HL-60/S4 treated with phorbol 12-myristate 13-acetate at 8.2 ng/mL for 4 days and 3 days (cell line): ENCODE measurements around the gene SPAG4.

ENCODE experiments used
- in situ Hi-C: fragments of 300-500 bp; cut with MboI; formaldehyde crosslinking; loops from 2 replicates; pipeline ENCODE4 v1.15.0; 2022; ENCODE audit warnings: low sequenced_read_pairs

Gene SPAG4, protein sequence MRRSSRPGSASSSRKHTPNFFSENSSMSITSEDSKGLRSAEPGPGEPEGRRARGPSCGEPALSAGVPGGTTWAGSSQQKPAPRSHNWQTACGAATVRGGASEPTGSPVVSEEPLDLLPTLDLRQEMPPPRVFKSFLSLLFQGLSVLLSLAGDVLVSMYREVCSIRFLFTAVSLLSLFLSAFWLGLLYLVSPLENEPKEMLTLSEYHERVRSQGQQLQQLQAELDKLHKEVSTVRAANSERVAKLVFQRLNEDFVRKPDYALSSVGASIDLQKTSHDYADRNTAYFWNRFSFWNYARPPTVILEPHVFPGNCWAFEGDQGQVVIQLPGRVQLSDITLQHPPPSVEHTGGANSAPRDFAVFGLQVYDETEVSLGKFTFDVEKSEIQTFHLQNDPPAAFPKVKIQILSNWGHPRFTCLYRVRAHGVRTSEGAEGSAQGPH

DNA sequence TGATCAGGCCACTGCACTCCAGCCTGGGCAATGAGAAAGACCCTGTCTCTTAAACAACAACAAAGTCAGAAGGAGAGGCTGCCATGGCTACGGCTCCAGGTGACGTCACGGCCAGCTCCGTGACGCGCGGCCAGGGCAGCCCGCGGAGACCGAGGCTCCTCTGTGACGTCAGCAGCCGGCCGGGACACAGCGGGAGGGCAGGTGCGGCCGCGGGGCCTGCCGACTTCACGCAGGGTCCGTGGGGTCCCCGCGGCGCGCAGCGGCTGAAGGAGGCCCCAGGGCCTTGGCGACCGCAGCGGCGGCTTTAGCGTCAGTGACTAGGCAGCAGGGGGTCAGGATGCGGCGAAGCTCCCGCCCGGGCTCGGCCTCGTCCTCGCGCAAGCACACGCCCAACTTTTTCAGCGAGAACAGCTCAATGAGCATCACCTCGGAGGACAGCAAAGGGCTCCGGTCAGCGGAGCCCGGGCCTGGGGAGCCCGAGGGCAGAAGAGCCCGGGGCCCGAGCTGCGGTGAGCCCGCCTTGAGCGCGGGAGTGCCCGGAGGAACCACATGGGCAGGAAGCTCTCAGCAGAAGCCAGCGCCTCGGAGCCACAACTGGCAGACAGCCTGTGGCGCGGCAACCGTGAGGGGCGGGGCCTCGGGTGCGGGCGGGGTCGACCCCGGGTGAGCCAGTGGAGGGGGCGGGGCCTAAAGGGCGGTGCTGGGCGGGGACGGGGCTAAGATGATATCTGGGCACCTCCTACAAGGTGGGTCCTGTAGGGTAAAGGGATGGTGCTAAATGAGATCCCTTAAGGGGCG, at the start of gene SPAG4:
Gene SPAG4 (plus strand): TSS at position 163 of the 798 bp plus-strand sequence. CDS start 175 bp downstream, at position 338.
- in situ Hi-C loops, result no loop called here

DNA sequence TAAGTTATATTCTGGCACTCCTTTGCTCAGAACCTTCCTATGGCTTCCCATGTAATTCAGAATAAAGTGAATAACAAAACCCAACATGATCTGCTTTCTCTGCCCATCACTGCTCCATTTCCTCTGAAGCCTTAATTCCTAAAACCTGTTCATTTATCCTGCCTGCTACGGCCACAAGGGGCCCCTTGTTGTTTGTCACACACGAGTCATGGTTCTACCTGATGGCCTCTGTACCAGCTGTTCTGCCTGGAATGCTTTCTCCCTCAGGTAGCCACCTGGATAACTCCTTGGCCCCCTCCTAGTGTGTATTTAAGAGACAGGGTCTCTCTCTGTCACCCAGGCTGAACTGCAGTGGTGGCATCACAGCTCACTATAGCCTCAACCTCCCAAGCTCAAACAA, 47.0 kb upstream of the SPAG4 start:
- in situ Hi-C loops, result no loop called here

DNA sequence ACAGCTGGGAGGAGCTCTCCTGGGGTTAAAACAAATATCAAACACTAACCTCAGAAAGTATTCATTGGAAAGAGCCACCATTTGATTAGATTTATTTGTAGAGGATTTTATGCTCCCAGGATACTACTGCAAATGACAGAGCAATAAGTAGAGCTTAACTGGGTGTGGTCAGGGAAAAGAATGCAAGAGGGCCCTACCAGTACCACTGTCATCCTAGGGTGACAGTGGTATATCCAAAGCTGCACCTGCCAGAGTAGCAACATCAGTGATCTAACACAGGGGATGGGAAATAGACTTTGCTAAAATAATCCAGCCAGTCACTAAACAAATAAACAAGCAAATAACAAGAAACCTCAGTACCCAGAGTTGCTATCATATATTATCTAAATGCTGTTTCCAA, 44.1 kb upstream of the SPAG4 start:
- in situ Hi-C loops, result no loop called here

DNA sequence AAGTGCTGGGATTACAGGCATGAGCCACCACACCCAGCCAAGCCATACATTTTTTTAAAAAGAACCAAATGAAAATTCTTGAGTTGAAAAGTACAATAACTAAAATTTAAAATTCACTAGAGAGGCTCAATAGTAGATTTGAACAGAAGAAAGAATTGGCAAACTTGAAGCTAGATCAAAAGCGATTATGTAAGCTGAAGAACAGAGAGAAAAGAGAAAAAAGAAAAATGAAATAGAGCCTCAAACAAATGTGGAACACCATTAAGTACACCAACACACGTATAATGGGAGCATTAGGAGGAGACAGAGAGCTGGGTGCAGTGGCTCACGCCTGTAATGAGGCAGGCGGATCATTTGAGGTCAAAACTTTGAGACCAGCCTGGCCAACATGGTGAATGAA, 42.8 kb upstream of the SPAG4 start:
- in situ Hi-C loops, result no loop called here

DNA sequence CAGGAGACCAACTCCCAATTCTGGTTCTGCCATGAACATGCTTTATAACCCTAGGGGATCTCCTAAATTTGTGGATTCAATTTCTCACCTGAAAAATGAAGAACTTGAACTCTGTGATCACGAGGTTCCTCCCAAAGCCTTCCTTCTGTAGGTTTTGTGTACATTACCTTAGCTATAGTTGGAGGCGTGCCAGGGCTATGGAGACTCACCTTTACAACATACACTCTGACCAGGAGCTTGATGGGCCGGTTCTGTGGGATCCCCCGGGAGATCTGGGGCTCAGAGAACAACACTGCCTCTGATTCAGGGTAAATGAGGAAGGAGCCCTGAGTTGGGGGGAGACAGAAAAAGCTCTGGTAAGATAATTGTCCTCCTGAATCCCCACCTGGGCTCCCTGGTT, 39.7 kb upstream of the SPAG4 start:
- in situ Hi-C loops, result no loop called here

DNA sequence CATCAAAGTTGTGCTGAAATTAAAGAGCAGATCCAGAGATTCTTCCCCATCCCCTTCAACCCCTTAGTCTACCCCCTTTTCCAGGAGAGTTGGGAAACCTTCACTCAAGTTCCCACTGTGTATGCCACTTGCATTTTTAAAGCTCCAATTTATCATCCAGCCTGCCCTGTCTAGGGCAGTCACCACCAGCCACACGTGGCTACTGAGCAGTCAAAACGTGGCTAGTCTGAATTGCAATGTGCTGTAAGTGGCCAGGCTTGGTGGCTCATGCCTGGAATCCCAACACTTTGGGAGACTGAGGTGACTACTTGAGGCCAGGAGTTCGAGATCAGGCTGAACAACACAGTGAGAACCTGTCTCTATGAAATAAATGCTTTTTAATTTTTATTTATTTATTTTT, 38.8 kb upstream of the SPAG4 start:
- in situ Hi-C loops, result no loop called here

DNA sequence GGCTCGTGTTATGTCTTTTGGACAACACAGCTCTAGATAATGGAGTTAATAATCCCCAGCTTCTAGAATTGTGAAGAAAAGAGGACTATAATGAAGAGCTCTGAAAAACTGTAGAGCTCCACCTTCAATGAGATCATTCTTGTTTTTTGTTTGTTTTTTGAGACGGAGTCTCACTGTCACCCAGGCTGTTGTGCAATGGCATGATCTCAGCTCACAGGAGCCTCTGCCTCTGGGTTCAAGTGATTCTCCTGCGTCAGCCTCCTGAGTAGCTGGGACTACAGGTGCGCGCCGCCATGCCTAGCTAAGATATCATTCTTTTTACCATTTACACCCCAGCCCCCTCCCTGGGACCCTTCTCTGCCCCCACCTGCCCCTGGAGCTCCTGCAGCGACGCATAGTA, 37.2 kb upstream of the SPAG4 start:
- in situ Hi-C loops, result no loop called here

DNA sequence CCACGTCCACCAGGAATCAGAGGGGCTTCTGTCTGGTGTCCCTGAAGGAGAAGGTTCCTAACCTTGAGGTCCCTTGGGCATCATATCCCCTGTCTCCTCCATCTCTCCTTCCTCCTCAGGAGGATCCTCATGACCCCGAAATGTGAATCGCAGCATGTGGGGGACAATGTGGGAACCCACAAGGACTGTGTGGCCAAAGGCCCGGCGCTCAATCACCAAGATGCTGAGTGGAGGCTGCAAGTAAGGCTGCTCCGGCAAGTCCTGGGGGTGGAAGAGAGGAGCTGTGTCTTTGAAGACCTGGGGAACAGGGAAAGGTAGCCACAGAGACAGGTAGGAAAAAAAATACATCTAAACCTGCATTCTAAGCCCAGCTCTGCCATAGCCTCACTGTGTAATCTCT, 36.4 kb upstream of the SPAG4 start:
- in situ Hi-C loops, result no loop called here

DNA sequence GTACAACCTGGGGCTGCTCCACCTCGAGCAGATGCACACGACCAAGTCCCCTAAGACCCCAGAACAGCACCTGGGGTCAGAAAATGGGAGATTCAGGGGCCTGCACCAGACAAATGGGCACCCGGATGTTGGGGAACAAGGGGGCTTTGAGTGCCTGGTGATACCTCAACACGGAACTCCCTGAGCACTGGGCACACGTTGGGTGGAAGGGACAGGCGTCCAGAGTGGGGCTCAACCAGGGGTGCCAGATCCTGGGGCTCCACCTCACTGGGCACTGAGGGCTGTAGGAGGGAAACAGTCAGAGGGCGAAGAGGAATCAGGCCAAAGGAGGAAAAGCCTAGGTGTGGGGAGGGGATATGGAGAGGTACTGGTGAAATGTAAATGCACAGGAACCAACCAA, 33.5 kb upstream of the SPAG4 start:
- in situ Hi-C loops, result no loop called here

DNA sequence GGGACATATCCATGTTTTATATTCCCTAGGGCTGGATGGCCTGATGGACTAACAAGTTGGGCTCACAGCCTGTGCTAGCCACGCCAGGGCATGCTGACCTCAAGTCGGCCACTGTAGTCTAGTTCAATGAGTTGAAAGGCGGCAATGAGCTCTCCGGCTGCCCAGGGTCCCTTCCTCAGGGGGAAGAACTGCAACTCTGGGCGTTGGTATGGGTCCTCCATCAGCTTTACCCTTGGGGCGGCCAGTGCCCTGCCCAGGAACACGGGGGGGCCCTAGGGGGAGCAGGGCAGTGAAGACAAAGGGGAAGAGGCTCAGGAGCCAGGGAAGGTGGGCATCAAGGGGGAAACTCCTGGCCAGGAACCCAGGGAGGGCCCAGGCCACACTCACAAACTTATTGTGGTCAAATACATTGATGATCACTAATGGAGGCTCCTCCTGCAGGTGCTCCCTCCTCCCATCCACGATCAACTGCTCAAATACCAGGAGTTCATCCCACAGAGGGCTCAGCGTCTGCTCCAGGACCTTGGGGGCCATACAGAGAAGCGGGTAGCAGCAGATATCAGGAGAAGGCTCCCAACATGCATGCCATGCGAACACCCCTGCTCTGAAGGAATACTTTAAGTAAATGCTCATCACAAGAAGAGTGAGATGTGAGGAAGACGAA, 32.8 kb upstream of the SPAG4 start:
- in situ Hi-C loops, result no loop called here

DNA sequence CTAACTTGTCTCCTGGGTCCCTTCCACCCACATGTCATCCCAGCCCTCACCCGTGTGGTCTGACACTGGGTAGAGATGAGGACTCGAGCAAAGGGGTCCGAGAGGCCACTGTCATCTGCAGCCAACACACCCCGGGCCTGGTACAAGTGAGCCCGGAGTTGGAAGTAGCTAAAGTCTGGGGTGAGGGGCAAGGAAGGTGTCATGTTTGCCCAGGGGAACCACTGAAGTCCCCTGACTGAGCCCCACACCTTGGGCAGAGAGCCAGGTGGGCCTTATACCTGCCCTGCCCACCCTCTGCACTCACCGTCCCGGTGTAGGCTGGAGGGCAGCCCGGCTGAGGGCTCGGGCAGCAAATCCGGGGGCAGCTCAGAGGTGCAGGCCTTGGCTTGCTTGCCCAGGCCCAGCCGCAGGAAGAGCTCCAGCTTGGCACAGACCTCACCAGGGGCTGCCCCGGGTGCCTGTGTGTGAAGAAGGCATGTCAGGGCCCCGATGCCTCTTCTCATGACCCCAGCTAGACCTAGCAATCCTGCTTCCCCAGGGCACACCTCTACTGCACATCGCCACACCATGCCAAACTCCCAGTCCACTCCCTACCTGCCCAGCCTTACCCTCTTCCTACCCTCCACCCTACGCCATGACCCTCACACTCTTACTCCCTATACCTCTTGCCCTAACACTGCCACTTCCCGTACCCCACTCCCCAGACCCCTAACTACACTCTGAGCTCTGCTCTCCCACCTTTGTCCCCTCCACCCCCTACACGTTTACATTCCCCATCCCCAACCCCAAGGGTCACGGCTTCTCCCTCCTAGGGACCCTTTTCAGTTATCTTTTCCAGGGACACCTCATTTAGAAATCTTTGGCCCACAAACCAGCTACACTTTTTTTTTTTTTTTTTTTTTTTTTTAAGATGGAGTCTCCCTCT, 31.7 kb upstream of the SPAG4 start:
- in situ Hi-C loops, result no loop called here

DNA sequence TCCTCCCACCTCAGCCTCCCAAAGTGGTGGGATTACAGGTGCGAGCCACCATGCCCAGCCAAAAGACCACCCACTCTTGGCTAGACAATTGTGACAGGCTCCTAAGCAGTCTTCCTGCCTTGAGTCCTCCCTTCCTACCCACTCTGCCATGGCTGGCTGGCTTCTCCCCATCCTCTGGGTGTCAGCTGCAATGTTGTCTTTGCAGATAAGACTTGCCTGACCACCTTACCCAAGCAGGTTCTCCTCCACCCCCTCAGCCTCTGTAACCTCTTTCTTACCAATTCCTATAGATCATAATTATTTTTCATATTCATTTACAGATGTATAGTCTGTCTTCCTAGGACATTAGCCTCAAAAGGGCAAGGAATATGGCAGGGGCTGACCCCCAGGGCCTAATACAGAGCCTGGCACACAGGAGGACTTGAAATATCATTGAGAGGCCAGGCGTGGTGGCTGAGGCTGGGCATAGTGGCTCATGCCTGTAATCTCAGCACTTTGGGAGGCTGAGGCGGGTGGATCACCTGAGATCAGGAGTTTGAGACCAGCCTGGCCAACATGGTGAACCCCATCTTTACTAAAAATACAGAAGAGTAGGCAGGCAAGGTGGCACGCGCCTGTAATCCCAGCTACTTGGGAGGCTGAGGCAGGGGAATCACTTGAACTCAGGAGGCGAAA, 28.7 kb upstream of the SPAG4 start:
- in situ Hi-C loops, result no loop called here

DNA sequence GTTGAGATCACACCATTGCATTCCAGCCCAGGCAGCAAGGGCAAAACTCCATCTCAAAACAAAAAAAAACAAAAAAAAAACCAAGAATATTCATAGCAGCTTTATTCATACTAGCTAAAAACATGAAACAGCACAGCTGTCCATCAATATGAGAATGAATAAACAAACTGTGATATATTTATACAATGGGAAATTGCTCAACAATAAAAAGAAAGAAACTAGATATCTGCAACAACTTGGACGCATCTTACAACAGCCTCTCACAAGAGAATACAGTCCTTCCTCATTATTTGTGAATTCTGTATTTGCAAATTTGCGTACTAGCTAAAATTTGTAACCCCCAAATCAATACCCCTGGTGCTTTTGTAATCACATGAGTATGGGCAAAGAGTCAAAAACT, 28.2 kb upstream of the SPAG4 start:
- in situ Hi-C loops, result no loop called here

DNA sequence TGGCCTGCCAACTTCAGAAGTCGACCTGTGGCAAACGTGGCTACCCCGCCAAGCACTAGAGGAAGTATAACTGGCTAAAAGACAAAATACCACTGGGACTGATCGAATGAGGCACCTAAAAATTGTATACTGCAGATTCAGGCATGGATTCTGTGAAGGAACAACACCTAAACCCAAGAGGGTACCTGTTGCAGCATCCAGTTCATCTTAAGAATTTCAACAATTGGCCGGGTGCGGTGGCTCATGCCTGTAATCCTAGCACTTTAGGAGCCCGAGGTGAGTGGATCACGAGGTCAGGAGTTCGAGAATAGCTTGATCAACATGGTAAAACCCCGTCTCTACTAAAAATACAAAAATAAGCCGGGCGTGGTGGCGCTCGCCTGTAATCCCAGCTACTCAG, 27.2 kb upstream of the SPAG4 start:
- in situ Hi-C loops, result no loop called here

DNA sequence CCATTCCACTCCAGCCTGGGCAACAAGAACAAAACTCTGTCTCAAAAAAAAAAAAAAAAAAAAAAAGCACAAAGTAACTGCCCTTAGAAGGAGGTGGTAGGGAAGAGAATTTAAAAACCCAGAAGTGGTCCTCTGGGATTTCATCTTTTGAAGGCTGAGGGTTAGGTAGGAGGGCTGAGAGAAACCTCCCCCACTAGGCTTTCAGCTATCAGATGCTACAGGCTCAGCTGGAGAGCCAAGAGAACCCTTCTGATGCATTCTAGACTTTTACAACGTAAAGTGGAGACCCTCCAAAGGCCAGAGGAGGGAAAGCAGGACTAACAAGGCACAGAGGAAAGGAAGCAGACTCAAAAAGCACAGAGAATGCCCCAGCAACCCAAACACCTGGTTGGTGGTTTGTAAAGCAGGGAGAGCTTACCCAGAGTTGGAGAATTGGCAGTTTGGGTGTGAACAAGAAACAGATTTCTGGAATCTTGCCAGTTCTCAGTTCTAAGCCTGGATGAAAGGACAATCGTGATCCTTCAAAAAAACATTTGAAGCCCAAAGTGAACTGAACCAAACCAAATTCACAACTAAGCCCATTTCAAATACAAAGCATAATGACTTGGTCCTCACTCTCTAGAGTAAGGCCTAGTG, 23.2 kb upstream of the SPAG4 start:
- in situ Hi-C loops, result no loop called here

DNA sequence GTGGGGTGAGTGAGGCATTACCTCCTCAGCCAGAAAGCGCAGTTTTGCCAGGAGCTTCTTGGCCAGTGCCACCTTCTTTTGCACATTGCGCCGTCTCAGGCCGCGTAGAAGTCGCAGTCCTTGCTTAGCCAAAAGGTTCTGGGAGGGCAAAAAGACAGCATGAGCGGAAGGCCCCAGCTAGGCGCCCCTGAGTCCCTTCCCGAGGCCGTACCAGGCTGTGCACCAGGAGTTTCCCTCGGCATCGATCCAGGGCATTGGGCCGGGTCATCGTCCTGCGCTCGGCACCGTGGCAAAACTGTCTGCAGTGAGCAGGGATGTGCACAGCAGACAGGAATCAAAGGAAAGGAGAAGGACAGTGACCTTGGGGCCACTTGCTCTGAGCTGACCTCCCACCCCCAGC, 20.2 kb upstream of the SPAG4 start:
- in situ Hi-C loops, result no loop called here

DNA sequence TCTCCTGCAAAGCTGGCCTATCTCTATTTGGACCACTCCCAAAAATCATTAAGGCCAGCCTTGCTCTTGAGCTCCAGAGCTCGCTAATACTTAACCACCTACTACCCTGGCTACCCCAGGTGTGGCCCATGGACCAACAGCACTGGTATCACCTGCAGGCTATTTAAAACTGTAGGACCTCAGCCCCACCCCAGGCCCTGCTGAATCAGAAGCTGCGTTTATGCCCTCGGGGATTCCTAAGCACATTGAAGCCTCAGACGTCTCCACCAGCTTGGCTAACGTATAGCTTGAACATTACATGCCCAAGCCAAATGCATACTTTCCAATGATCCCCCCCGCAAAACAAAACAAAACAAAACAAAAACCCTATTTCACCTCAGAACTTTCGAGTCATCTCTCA, 19.7 kb upstream of the SPAG4 start:
- in situ Hi-C loops, result no loop called here

DNA sequence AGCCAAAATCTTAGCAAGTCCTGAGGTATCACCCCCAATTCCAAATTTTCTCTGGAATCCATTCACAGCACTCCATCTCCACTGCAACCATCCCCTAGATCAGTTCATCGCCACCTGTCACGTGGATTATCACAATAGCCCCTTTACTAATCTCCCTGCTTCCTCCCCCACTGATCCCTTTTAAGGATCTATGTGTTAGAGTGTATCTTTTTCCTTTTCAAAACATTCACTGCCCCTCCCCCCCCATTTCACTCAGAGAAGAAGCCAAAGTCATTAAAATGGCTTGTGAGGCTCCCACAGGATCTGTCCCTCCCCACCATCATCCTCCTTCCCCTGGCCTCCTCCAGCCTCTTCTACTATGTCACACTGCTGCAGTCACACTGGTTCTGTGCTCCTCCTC, 18.4 kb upstream of the SPAG4 start:
- in situ Hi-C loops, result no loop called here

DNA sequence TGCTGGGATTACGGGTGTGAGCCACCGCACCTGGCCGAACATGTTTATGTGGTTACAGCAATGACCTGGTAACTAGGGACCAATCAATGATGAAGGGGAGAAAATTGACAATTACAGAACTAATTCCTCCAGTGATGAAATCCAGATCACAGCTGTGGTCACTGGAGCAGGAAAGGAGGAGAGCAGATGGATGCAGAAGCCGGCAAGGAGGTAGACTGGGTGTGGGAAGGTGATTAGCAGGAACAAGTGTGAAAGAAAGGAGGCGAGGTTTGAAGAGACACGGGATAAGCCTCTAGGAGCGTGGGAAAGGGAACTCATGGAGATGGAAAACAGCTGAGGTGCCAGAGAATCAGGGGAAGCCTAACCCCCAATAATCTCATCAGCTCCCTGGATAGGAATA, 17.2 kb upstream of the SPAG4 start:
- in situ Hi-C loops, result no loop called here
